Measurements from ENCODE around the gene CNFN.

CNFN gene, protein sequence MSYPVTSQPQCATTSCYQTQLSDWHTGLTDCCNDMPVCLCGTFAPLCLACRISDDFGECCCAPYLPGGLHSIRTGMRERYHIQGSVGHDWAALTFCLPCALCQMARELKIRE

GRCh38 chr19:42389899-42390298 lies at the start of gene CNFN:
TSS of gene CNFN (minus strand) at chr19:42390297. CDS start at chr19:42389037, 1,260 bp downstream.
- DNase-seq (ENCODE audit: low spot score): no peak

DNA sequence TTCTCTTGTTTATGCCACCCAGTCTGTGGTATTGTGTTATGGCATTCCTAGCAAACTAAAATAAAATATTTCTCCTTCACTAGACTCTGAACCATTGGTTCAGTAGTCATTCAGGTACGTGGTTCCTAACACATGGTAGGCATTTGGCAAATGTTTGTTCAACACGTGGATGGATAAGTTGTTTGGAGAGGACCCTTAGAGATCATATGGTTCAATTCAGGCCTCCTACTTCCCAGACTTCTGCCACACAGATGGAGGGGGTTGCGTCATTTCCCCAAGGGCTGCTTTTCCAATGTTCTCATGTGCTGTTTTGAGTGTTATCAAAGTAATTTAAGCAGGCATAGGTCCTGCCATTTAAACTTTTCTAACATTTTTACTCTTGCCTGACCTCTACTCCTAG lies 45.9 kb upstream of the CNFN start:
- DNase-seq (ENCODE audit: low spot score): no peak

DNA sequence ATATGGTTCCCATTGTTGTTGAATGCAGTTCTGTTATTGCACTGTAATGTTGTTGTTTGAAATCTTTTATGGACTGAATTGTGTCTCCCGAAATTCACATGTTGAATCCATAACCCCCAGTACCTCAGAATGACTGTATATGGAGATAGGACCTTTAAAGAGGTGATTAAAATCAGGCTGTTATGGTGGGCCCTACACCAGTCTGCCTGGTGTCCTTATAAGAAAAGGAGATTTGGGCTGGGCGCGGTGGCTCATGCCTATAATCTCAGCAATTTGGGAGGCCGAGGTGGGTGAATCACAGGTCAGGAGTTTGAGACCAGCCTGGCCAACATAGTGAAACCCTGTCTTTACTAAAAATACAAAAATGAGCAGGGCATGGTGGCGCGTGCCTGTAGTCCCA lies 45.2 kb upstream of the CNFN start:
- no peak for DNase-seq (ENCODE audit: low spot score)

GRCh38 chr19:42433503-42434260 lies 43.6 kb upstream of the CNFN start:
- DNase-seq (ENCODE audit: low spot score): peak; percentile 92

GRCh38 chr19:42431486-42431885 lies 41.4 kb upstream of the CNFN start:
- no peak for DNase-seq (ENCODE audit: low spot score)

DNA sequence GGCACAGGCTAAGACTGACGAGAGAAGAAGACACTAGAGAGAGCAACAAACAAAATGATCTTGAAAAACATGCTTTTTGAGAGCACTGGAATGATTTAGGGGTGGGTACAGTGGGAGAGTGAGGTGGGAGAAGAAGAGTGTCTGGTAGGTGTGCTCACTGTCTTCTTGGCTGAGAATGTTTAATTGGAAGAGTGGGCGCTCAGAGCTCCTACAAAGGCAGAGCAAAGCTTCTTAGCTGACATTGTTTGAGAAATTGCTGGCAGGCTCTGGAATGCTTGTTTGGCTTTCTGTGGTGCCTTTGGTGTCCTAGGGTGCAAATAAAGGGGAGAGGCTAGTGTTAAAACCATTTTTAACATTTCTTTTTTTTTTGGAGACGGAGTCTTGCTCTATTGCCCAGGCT lies 38.6 kb upstream of the CNFN start:
- DNase-seq (ENCODE audit: low spot score): no peak

GRCh38 chr19:42427313-42427712 lies 37.2 kb upstream of the CNFN start, which contains the start of gene LIPE:
TSS of gene LIPE (minus strand) at chr19:42427388. CDS start at chr19:42427149, 239 bp downstream.
- no peak for DNase-seq (ENCODE audit: low spot score)

GRCh38 chr19:42426643-42427042 lies 36.5 kb upstream of the CNFN start:
- DNase-seq (ENCODE audit: low spot score): no peak

DNA sequence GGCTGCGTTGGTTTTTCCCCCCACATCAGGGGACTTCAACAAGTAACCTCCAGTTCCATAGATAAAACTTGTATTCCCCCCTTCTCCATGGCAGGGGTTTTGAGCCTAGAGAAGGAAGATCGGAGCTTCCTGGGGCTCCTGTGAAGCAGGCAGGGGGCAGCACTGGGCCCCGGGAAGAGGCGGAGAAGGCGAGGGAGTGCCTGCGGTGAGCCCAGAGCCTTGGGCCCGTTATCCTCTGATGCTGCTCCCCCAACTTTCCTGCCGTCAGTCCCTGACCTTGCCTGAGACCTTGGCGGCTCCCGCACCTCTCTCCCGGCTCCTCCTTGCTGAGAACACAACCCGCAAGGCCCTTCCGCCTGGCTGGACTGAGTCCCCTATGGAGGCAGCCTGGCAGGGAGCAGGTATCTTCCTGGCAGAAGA lies 34.6 kb upstream of the CNFN start:
- no peak for DNase-seq (ENCODE audit: low spot score)

GRCh38 chr19:42424345-42424707 lies 34.2 kb upstream of the CNFN start:
- no peak for DNase-seq (ENCODE audit: low spot score)

GRCh38 chr19:42423462-42424344 lies 33.6 kb upstream of the CNFN start:
- DNase-seq (ENCODE audit: low spot score): peak; percentile 96

DNA sequence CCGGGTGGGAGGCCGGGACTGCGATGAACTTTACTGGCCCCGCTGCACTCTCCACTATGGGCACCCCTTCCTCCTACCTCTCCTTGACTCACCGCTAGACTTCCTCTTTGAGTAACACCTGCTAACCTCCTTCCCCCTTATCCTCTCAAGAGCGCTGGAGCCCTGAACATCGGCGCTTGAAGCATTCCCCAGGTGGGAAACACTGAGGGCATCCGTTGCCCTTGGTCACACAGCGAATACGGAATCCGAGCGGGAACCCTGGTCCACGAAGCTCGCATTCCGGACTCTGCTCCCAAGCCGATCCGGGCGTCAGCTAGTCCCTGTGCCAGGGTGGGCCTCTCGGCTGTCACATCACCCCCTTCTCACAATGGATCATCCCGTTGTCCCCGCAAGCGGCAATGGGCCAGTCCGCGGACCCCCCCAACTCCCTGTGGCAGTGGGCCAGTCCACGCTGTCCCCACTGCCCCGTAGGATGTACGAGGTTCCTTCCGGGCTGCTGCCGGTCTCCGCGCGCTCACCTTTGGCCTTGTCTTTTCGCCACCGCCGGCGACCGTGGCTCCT lies 32.9 kb upstream of the CNFN start:
- DNase-seq (ENCODE audit: low spot score): no peak

- no peak for DNase-seq (ENCODE audit: low spot score)
Observed at GRCh38 chr19:42422092-42422900, 32.2 kb upstream of the CNFN start.

GRCh38 chr19:42421591-42422031 lies 31.5 kb upstream of the CNFN start:
- DNase-seq (ENCODE audit: low spot score): no peak

GRCh38 chr19:42421101-42421500 lies 31.0 kb upstream of the CNFN start:
- no peak for DNase-seq (ENCODE audit: low spot score)

DNA sequence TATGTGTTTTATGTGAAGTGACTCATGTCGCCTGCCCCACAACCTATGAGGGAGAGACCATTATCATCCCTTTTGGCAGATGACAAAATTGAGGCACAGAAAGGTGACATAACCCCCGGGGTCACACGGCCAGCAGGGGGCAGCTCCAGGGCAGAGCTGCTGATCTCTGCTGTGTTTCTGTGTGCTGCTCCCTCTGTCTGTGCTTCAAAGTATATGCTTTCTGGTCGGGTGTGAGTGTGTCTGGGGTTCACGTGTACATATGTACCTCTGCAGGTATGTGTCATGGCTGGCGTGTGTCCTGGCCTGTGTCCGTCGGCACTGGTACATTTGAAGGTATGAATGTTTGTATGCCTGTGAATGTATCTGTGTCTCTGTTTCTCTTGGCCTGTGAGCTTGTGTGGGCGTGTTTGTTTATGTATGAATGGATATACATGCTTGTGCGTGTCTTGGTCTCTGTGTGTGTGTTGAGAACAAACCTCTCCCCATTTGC lies 30.0 kb upstream of the CNFN start:
- DNase-seq (ENCODE audit: low spot score): no peak

- DNase-seq (ENCODE audit: low spot score): no peak
Observed at GRCh38 chr19:42419309-42419708, 29.2 kb upstream of the CNFN start.

DNA sequence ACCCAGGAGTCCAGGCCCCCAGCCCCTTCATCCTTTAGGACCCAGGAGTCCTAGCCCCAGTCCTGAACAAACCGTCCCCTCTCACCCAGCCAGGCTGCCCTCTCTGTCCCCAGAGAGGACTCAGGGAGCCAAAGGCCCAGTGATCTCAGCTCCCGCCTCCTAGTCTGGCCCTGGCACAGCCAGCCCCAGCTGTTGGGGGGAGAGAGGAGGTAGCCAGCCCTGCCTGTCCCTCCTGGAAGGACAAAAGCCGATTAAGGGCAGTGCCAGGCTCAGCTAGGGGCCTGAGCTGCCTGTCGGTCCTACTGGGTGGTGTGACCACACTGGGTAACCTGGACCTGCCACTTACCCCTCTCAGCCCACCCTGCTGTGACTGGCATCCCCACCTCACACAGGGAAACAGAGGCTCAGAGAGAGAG lies 22.6 kb upstream of the CNFN start:
- DNase-seq (ENCODE audit: low spot score): peak; percentile 95

- DNase-seq (ENCODE audit: low spot score): peak; percentile 92
Observed at GRCh38 chr19:42412227-42412626, 22.1 kb upstream of the CNFN start.

GRCh38 chr19:42411581-42412178 lies 21.6 kb upstream of the CNFN start:
- DNase-seq (ENCODE audit: low spot score): no peak

DNA sequence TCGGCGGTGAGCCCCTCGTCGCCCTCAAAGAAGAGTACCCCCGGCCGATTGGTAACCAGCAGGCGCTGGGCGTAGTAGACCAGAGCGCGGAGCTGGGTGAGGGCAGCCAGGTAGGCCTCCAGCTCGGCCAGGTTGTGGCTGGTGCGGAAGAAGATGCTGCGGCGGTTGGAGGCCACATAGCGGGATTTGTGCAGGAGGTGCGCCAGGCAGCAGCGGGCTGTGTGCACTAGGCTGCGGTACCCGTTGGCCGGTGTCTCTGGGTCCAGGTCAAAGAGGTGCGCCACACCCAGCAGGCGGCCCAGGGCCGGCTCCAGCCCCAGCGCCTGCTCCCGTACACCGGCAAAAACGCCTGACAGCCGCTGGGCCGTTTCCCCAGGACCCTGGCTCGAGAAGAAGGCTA lies 20.3 kb upstream of the CNFN start:
- DNase-seq (ENCODE audit: low spot score): no peak
